K562 (cell line): ENCODE results near the gene ADAM33. TPM values are rescaled to one million over a fixed set of nuclear protein-coding genes. Genes with fewer than 3 reads are reported as not detected.
A peak's percentile ranks its signal among the peaks of the same experiment; 100 is the strongest.

Source experiments
- ATAC-seq: fragments of 200-7000 bp; cut with Tn5 transposase; 3 replicates; pipeline ENCODE4 v1.9.1; 2020; ENCODE audit warnings: moderate library complexity
- BruUV-seq: library from RNA; stranded (reverse); fragments of 400-500 nt; replicated peaks from 2 replicates; lab custom pipeline; 2021; lab: Mats Ljungman, UMichigan
- CTCF ChIA-PET: fragments of 300-600 bp; formaldehyde crosslinking; extraction: SDS; loops from one replicate; lab custom pipeline; 2021; ENCODE audit warnings: low intra/inter-chr PET ratio; lab: Yijun Ruan, JAX
- POLR2A ChIA-PET: fragments of 300-600, 350-650 bp; sonication (Branson Sonifier 250); formaldehyde crosslinking; extraction: SDS; loops from one replicate; lab custom pipeline; 2021; ENCODE audit warnings: antibody characterized with exemption, inconsistent platforms; lab: Yijun Ruan, JAX
- DNase-seq, 4 experiments: peaks; one replicate each; pipeline versions ENCODE4 v3.0.0 to v3.0.0-alpha.2; 2011 to 2018; ENCODE audit warnings: low spot score in 3 of 4, mixed read lengths in 3 of 4; ENCODE audit errors: extremely low read depth in 1 of 4
- FAIRE-seq: peaks from 2 replicates; lab custom pipeline; 2011; peaks lifted over from hg19 to GRCh38; lab: Jason Lieb, UNC
- H2AFZ ChIP-seq: 2 replicates; pipeline ENCODE4 v1.6.0; 2011; ENCODE audit warnings: low read depth, low read length, control low read depth, inconsistent platforms
- H3K27ac ChIP-seq: fragments of 200-600 bp; 3 replicates; pipeline ENCODE4 v1.8.0; 2011; ENCODE audit warnings: low read depth, mild to moderate bottlenecking, control low read depth, inconsistent platforms, low read length, moderate library complexity, mixed read lengths; ENCODE audit errors: extremely low read depth
- H3K27me3 ChIP-seq, 2 experiments: fragments of 300-600 bp in 1 of 2; 2 replicates in 1 of 2; 3 replicates in 1 of 2; pipeline versions ENCODE4 v1.6.0 to v1.8.0; 2011; ENCODE audit warnings: inconsistent platforms in 2 of 2, low read length in 2 of 2, mild to moderate bottlenecking in 1 of 2, mixed read lengths in 1 of 2, moderate library complexity in 1 of 2; ENCODE audit not compliant: control insufficient read depth in 2 of 2, insufficient read depth in 2 of 2
- H3K36me3 ChIP-seq: fragments of 300-600 bp; 3 replicates; pipeline ENCODE4 v1.8.0; 2011; ENCODE audit warnings: mild to moderate bottlenecking, low read length, inconsistent platforms; ENCODE audit not compliant: control insufficient read depth, insufficient read depth
- H3K4me1 ChIP-seq, 2 experiments: fragments of 200-600 bp in 1 of 2; replicated peaks in 1 of 2; 2 replicates in 1 of 2; 3 replicates in 1 of 2; pipeline versions ENCODE4 v1.5.1 to v1.8.0; 2011; ENCODE audit warnings: inconsistent platforms in 2 of 2, low read length in 2 of 2, mild to moderate bottlenecking in 1 of 2, mixed read lengths in 1 of 2, moderate library complexity in 1 of 2; ENCODE audit not compliant: control insufficient read depth in 2 of 2, insufficient read depth in 2 of 2
- H3K4me2 ChIP-seq: 2 replicates; pipeline ENCODE4 v1.6.1; 2011; ENCODE audit warnings: low read length, control low read depth, inconsistent platforms, mixed read lengths; ENCODE audit not compliant: insufficient read depth
- H3K4me3 ChIP-seq: fragments of 200-600 bp; sonication (generic), shearing (Covaris generic); 2 replicates; pipeline ENCODE4 v1.5.1; 2016; ENCODE audit warnings: control low read depth, inconsistent platforms
- H3K79me2 ChIP-seq: fragments of 200-600 bp; 3 replicates; pipeline ENCODE4 v1.8.0; 2011; ENCODE audit warnings: low read length, inconsistent platforms; ENCODE audit not compliant: control insufficient read depth, insufficient read depth
- H3K9ac ChIP-seq, 2 experiments: 2 replicates each; pipeline versions ENCODE4 v1.6.0 to v1.6.1; 2011; ENCODE audit warnings: low read depth in 2 of 2, low read length in 2 of 2, control low read depth in 1 of 2, inconsistent platforms in 1 of 2, mild to moderate bottlenecking in 1 of 2, mixed read lengths in 1 of 2; ENCODE audit not compliant: insufficient read depth in 1 of 2
- H3K9me1 ChIP-seq: one replicate; pipeline ENCODE4 v1.6.0; 2011; ENCODE audit warnings: inconsistent platforms, mild to moderate bottlenecking, low read length, moderate library complexity; ENCODE audit not compliant: control insufficient read depth, insufficient read depth
- H3K9me3 ChIP-seq: replicated peaks from 2 replicates; pipeline ENCODE4 v1.5.1; 2011; ENCODE audit warnings: low read depth, low read length, inconsistent platforms; ENCODE audit not compliant: control insufficient read depth, insufficient read depth
- H4K20me1 ChIP-seq: replicated peaks from 2 replicates; pipeline ENCODE4 v1.6.1; 2011; ENCODE audit warnings: low read length, inconsistent platforms, mixed read lengths; ENCODE audit not compliant: control insufficient read depth, insufficient read depth
- BACH1 ChIP-seq: fragments of 200-800 bp; sonication (Bioruptor generic); IDR thresholded peaks from 2 replicates; pipeline ENCODE4 v1.6.1; 2016; ENCODE audit warnings: missing genetic modification characterization, missing compliant biosample characterization
- C11orf30 ChIP-seq: fragments of 450-650 bp; IDR thresholded peaks from 2 replicates; pipeline ENCODE4 v1.6.1; 2016; ENCODE audit warnings: low read depth, mild to moderate bottlenecking
- CHD4 ChIP-seq: fragments of 200-600 bp; sonication (generic); IDR thresholded peaks from 3 replicates; pipeline ENCODE4 v1.6.1; 2012; ENCODE audit warnings: low read depth, mild to moderate bottlenecking, mixed read lengths, low read length, inconsistent platforms; ENCODE audit not compliant: insufficient read depth, insufficient replicate concordance, poor library complexity, severe bottlenecking
- ESRRB ChIP-seq: fragments of 250-450 bp; sonication (Bioruptor Pico); IDR thresholded peaks from 2 replicates; pipeline ENCODE4 v1.5.0; 2020; ENCODE audit warnings: mild to moderate bottlenecking, moderate library complexity, borderline replicate concordance
- FOXK1 ChIP-seq: sonication (generic); formaldehyde crosslinking; IDR thresholded peaks from 2 replicates; pipeline ENCODE4 v1.8.0; 2022; ENCODE audit warnings: missing genetic modification reagents, mild to moderate bottlenecking, borderline replicate concordance
- KLF1 ChIP-seq: fragments of 450-650 bp; IDR thresholded peaks from 2 replicates; pipeline ENCODE4 v1.6.1; 2016; ENCODE audit warnings: missing genetic modification characterization, missing compliant biosample characterization
- MBD2 ChIP-seq: sonication (generic); IDR thresholded peaks from 2 replicates; pipeline ENCODE4 v1.6.1; 2016; ENCODE audit warnings: low read depth, borderline replicate concordance
- NR2C1 ChIP-seq, 2 experiments: fragments of 450-650 bp; IDR thresholded peaks; 2 replicates each; pipeline ENCODE4 v1.6.1; 2017; ENCODE audit warnings: mild to moderate bottlenecking in 2 of 2, antibody characterized with exemption in 1 of 2, inconsistent platforms in 1 of 2, missing compliant biosample characterization in 1 of 2, missing genetic modification characterization in 1 of 2
- NR4A1 ChIP-seq, 2 experiments: fragments of 250-450 bp in 1 of 2; fragments of 450-650 bp in 1 of 2; sonication (Bioruptor Pico) in 1 of 2; IDR thresholded peaks; 2 replicates each; pipeline versions ENCODE4 v1.4.0 to v1.6.1; 2016 to 2020; ENCODE audit warnings: mild to moderate bottlenecking in 2 of 2, missing compliant biosample characterization in 1 of 2, missing genetic modification characterization in 1 of 2, moderate library complexity in 1 of 2
- RBFOX2 ChIP-seq: fragments of 200-400 bp; formaldehyde crosslinking; IDR thresholded peaks from 2 replicates; pipeline ENCODE4 v1.6.1; 2017; ENCODE audit warnings: low read depth, mild to moderate bottlenecking, low read length, moderate library complexity
- RBM15 ChIP-seq: fragments of 200-400 bp; formaldehyde crosslinking; IDR thresholded peaks from 2 replicates; pipeline ENCODE4 v1.6.1; 2018; ENCODE audit warnings: mild to moderate bottlenecking, low read length, moderate library complexity; ENCODE audit not compliant: insufficient read depth
- ZBED1 ChIP-seq: IDR thresholded peaks from 2 replicates; pipeline ENCODE4 v1.6.1; 2014
- ZNF408 ChIP-seq: fragments of 250-450 bp; sonication (Bioruptor Pico); IDR thresholded peaks from 2 replicates; pipeline ENCODE4 v1.4.0; 2020; ENCODE audit warnings: low read depth, mild to moderate bottlenecking, moderate library complexity
- WGBS: fragments of 100-300 bp; shearing (Covaris generic); methylation state at CpG from one replicate; pipeline ENCODE4 v1.1.6; 2016; ENCODE audit warnings: low coverage, mixed read lengths; ENCODE audit not compliant: insufficient coverage; ENCODE audit errors: missing lambda C conversion rate; 5-methylcytosine and 5-hydroxymethylcytosine counted together
- in situ Hi-C: fragments of 300-500 bp; cut with MboI; formaldehyde crosslinking; loops from 4 replicates; pipeline ENCODE4 v1.15.0; 2018; ENCODE audit warnings: inconsistent platforms, mixed read lengths
- intact Hi-C: fragments of 100-400 bp; cut with micrococcal nuclease; formaldehyde crosslinking; loops from 2 replicates; pipeline ENCODE4 v1.14.2; 2022
- polyA plus RNA-seq, 8 experiments: library from polyadenylated mRNA; depleted of rRNA in 4 of 8; stranded (reverse) in 5 of 8; unstranded in 3 of 8; fragments of >200 nt; fragmentation: Nextera tagmentation in 2 of 8; fragmentation: Illumina TruSeq in 1 of 8; extraction: Ambion mirVana in 2 of 8; extraction: Trizol in 1 of 8; gene quantifications; 2 replicates each; pipeline versions ENCODE4 v1.2.1 to v1.2.3, GENCODE V29; 2011 to 2014; ENCODE audit warnings: inconsistent platforms in 1 of 8, missing spikeins in 1 of 8
- total RNA-seq, 7 experiments: library from RNA; depleted of rRNA in 6 of 7; stranded (reverse); fragments of >200 nt in 6 of 7; fragmentation: Illumina TruSeq in 2 of 7; extraction: Trizol in 2 of 7; gene quantifications; 2 replicates each; pipeline versions ENCODE4 v1.2.1 to v1.2.3, GENCODE V29; 2011 to 2021; ENCODE audit warnings: low replicate concordance in 1 of 7
- TF ChIP-seq, protein P1 (sequence below): fragments of 250-450 bp; sonication (Bioruptor Pico); IDR thresholded peaks from 2 replicates; pipeline ENCODE4 v1.8.0; 2022; ENCODE audit warnings: moderate library complexity, mild to moderate bottlenecking, inconsistent platforms

The ADAM33 gene
- total and polyA plus RNA-seq, 9 of the 15 experiments (the other 6 are each of a cell fraction or from before 2014, with no cell fraction given) = not detected

DNA sequence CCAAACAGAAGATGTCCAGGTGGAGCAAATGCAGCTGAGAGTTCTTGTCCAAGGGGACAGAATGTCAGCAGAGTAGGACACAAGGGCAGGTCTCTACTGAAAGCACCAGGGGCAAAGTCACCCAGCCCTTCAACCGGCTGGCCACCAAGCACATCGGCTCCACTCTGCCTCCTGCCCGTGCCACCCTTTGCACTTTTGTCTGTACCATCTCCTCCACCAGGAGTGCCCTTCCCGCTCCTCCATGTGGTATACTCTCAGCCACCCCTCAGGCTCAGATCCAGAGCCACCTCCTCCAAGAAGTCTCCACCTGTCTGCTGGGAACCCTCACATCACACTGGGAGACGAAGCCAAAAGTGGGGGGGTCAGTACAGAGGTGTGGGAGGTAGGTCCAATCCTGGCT, 46.5 kb upstream of the ADAM33 start:
- FAIRE-seq (no peak), ATAC-seq (no peak), DNase-seq (no peak)
- Histone ChIP-seq H4K20me1 (no peaks in the 10 kb centered on the region), H3K79me2 (no peaks in the 10 kb centered on the region), H3K9me1 (no peaks in the 10 kb centered on the region), H3K9ac (no peak overlapping the region), H3K9me3 (no peaks in the 10 kb centered on the region), H3K27ac (no peak overlapping the region), H3K36me3 (no peaks in the 10 kb centered on the region), H3K4me3 (no peak overlapping the region), H3K4me2 (no peak overlapping the region), H3K27me3 (peaks cover 4 to 34% of the 10 kb centered on the region in 2 experiments; a peak in 3 of 5 replicates), H2AFZ (no peak overlapping the region), H3K4me1 (peaks cover 8 to 13% of the 10 kb centered on the region in 2 experiments; a peak in 4 of 5 replicates)
- in situ Hi-C loops (no loop called here), intact Hi-C loops (no loop called here)
- no peak for TF ChIP-seq ZBED1
- BruUV-seq = no TSS peak
- WGBS = 2% methylated on average over 5 of the region's 5 CpGs
- ChIA-PET CTCF (no interaction called here), POLR2A (interaction anchor here (0.6 to 0.9 kb wide), 2 partner anchors 9 to 41 kb away, joined by 3 to 5 read pairs; no protein-coding TSS in a partner anchor)

DNA sequence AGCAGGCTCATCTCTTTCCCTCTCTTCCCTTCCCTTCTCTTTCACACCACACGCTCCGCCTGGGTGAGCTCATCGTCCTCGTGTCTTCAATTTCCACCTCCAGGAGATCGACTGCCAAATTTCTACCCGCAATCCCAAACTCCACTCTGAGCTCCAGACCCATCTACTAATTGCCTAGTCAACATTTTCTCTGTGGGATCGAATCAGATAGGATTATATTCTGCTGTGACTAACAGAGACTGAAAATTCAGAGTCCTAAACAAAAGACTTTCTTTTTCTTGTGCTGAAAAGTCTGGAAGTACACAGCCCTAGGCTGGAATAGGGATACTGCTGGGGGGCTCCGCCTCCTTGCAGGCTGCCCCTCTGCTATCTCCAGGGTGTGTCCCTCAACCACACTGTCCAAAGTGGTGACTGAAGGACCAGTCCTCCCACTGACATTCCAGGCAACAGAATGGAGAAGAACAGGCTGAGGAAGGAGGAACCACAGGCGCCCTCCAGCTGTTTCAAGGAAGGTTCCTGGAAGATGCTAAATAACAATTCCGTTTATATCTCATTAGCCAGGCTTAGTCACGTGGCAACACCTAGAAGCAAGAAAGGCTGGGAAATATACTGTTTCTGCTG, 45.7 kb upstream of the ADAM33 start:
- FAIRE-seq (peak; percentile 51), ATAC-seq (no peak), DNase-seq (no peak)
- in situ Hi-C loops (no loop called here), intact Hi-C loops (no loop called here)
- Histone ChIP-seq H3K27ac (no peak overlapping the region), H3K9me1 (no peaks in the 10 kb centered on the region), H3K9ac (peak overlapping the region in 1 of 2 experiments; percentile 35; a peak in 1 of 4 replicates), H3K79me2 (no peaks in the 10 kb centered on the region), H3K27me3 (peaks cover 4 to 34% of the 10 kb centered on the region in 2 experiments; a peak in 3 of 5 replicates), H3K4me1 (peaks cover 6 to 8% of the 10 kb centered on the region in 2 experiments; a peak in 4 of 5 replicates), H4K20me1 (no peaks in the 10 kb centered on the region), H2AFZ (no peak overlapping the region), H3K4me3 (no peak overlapping the region), H3K9me3 (no peaks in the 10 kb centered on the region), H3K4me2 (no peak overlapping the region), H3K36me3 (no peaks in the 10 kb centered on the region)
- WGBS = 2% methylated on average over 6 of the region's 11 CpGs
- ChIA-PET CTCF (no interaction called here), POLR2A (no interaction called here)
- BruUV-seq = no TSS peak
- TF ChIP-seq, protein P1, sequence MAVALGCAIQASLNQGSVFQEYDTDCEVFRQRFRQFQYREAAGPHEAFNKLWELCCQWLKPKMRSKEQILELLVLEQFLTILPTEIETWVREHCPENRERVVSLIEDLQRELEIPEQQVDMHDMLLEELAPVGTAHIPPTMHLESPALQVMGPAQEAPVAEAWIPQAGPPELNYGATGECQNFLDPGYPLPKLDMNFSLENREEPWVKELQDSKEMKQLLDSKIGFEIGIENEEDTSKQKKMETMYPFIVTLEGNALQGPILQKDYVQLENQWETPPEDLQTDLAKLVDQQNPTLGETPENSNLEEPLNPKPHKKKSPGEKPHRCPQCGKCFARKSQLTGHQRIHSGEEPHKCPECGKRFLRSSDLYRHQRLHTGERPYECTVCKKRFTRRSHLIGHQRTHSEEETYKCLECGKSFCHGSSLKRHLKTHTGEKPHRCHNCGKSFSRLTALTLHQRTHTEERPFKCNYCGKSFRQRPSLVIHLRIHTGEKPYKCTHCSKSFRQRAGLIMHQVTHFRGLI (CRISPR knock-in tag) = no peak
- no peak for TF ChIP-seq FOXK1 (CRISPR knock-in tag)
- TF ChIP-seq ESRRB = no peak
- no peak for TF ChIP-seq CHD4
- no peak for TF ChIP-seq BACH1 (tag)
- TF ChIP-seq ZNF408 (CRISPR knock-in tag) = no peak
- no peak for TF ChIP-seq RBM15
- no peak for TF ChIP-seq NR4A1 (CRISPR knock-in tag; IDR thresholded peaks at IDR 0.05)
- no peak for TF ChIP-seq NR4A1 (tag; IDR thresholded peaks at IDR 0.05)
- TF ChIP-seq NR2C1 (IDR thresholded peaks at IDR 0.05) = no peak
- no peak for TF ChIP-seq NR2C1 (tag; IDR thresholded peaks at IDR 0.05)
- TF ChIP-seq KLF1 (tag) = no peak
- no peak for TF ChIP-seq MBD2
- peak; percentile 74; the same call in 1 of the 2 replicates for TF ChIP-seq C11orf30
- TF ChIP-seq RBFOX2 = no peak
